Left kidney (tissue), 2 donors: ENCODE measurements around the gene HSP90AB1. TPM values are rescaled to one million over a fixed set of nuclear protein-coding genes. Genes with fewer than 3 reads are reported as not detected.
A peak's percentile ranks its signal among the peaks of the same experiment; 100 is the strongest.

Source experiments
- DNase-seq: peaks from one replicate; pipeline ENCODE4 v3.0.0-alpha.2; 2013
- polyA plus RNA-seq: library from polyadenylated mRNA; unstranded; fragments of 120-200 nt; gene quantifications from one replicate; pipeline ENCODE4 v1.2.1, GENCODE V29; 2013; ENCODE audit not compliant: insufficient read length

HSP90AB1 gene
- polyA plus RNA-seq, 1 donor: 1,241 TPM

GRCh38 chr6:44266347-44266746 lies 19.4 kb downstream of the HSP90AB1 start:
- DNase-seq: no peak

GRCh38 chr6:44267252-44267651 lies 20.4 kb downstream of the HSP90AB1 start:
- DNase-seq: no peak

DNA sequence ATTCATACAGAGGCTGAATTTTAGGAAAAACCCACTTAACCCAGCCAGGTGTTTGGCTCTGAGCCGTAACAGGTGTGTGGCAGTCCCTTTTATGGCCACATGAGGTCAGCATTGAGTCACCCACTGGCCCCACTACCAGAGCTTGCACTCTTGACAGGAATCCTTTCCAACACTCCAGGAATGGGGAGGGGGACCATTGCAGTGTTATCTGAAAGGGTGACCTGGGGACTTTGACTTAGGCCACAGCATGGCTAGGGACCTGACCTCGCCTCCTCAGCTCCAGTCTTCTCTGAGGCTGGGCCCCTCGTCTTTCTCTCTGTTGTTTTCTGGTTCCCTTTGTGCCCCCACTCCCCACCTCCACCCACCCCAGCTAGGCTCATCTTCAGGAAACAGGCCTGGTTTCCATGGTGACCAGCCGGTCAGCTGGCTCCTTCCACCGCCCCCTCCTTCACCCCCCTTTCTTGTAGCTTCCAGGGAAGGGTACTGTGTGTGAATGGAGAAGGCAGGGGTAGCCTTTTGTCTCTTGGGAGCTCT lies 21.3 kb downstream of the HSP90AB1 start:
- peak; percentile 62 for DNase-seq

DNA sequence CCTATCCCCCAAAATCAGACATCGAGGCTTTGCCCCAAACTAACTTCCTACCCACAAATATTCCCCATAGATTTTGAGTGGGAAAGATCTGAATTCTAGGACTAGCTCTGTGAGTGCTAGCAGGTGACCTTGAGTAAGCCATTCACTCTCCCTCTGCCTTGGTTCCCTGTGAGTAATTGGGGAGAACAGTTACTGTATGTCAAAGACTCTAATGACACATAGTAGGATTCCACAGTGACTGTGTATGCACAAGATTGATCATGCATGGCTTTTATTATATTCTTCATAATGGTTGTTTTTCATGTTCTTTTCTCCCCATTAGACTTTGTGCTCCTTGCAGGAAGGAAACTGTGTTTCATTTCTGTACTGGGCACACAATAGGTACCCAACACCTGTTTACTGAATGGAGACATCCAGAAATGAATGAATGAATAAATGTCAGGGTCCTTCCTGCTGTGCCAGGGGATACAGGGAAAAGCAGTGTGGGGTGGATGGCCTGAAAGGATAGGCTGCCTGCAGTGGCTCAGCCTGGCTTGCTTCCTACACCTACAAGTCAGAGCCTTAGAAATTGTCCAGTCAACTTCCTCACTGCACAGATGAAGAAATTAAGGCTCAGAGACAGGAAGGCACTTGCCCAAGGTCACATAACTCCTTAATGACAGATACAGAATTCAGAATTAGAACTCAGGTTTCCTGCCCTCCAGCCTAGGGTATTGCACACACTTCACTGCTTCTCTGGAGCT lies 22.4 kb downstream of the HSP90AB1 start:
- no peak for DNase-seq

DNA sequence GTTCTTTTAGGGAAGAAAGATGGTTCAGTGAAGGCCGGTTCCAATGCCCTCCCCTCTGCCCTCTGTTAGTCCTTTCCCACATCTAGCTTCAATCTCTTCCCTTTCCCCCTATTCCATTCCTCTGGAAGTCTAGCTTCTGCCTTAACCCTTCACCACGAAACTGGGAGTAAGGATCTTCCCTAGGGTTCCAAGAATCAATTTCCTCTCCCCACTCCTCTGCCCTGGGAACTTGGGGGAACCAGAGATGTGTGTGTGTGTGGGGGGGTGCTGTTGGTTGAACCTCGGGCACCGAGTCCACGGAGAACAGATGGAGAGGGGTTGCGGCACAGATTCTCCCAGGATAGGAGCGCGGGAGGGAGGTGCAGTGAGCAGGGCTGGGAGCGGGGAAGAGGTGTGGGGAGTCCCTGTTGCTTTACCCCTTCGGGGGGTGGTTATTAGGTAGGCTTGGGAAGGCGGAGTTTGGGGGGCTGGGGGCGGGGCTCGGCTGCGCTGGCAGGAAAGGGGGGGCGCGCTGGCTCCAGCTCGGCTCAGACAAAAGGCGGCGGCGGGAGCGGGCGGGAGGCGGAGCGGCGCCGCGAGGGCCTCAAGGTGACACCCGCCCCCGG lies 23.1 kb downstream of the HSP90AB1 start, which contains the start of gene TMEM151B:
Gene TMEM151B, plus strand, starts transcription at position 530 of the 605 bp plus-strand sequence. CDS start 293 bp downstream, outside the sequence.
- DNase-seq: no peak

GRCh38 chr6:44270526-44271405 lies 23.9 kb downstream of the HSP90AB1 start:
- DNase-seq: no peak

- no peak for DNase-seq
These were observed 24.5 kb downstream of the HSP90AB1 start for GRCh38 chr6:44271406-44271723.

GRCh38 chr6:44271914-44272313 lies 25.0 kb downstream of the HSP90AB1 start:
- no peak for DNase-seq

DNA sequence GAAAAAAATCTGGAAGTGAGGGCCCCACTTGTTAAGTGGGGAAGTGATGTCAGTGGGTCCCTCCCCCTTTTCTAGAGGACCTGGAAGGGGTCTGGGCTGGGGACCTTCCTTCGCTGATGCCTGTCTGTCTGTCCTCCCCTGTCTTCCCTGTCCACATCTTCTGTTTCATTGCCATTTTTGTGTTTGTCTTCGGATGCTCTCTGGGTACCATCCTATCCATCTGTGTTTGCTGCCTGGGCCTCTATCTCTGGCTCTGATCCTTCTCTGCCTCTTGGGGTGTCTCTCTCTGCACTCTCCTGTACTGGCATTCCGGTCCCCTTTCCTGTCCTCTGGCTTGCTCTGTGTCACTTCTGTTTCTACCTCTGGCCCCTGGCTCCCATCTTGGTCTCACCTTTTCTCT lies 25.6 kb downstream of the HSP90AB1 start:
- no peak for DNase-seq

- DNase-seq: no peak
These were observed 26.2 kb downstream of the HSP90AB1 start for GRCh38 chr6:44272999-44273566.

- DNase-seq: no peak
These were observed 26.7 kb downstream of the HSP90AB1 start for GRCh38 chr6:44273617-44274016.

DNA sequence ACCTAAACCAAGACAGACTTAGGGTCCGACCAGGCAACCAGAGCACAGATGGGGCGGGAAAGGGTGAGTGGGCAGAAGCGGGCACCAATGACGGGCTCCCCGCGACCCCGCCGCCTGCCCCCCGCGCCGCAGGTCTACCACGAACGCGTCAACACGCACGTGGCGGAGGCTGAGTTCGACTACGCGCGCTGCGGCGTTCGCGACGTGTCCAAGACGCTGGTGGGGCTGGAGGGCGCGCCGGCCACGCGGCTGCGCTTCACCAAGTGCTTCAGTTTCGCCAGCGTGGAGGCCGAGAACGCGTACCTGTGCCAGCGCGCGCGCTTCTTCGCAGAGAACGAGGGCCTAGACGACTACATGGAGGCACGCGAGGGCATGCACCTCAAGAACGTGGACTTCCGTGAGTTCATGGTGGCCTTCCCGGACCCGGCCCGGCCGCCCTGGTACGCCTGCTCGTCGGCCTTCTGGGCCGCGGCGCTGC lies 28.4 kb downstream of the HSP90AB1 start:
- no peak for DNase-seq

GRCh38 chr6:44275749-44276648 lies 29.1 kb downstream of the HSP90AB1 start:
- no peak for DNase-seq

- no peak for DNase-seq
These were observed 30.1 kb downstream of the HSP90AB1 start for GRCh38 chr6:44276667-44277640.

- no peak for DNase-seq
These were observed 30.9 kb downstream of the HSP90AB1 start for GRCh38 chr6:44277763-44278162.

GRCh38 chr6:44278315-44278714 lies 31.4 kb downstream of the HSP90AB1 start:
- DNase-seq: no peak

GRCh38 chr6:44278774-44279697 lies 32.1 kb downstream of the HSP90AB1 start:
- no peak for DNase-seq

DNA sequence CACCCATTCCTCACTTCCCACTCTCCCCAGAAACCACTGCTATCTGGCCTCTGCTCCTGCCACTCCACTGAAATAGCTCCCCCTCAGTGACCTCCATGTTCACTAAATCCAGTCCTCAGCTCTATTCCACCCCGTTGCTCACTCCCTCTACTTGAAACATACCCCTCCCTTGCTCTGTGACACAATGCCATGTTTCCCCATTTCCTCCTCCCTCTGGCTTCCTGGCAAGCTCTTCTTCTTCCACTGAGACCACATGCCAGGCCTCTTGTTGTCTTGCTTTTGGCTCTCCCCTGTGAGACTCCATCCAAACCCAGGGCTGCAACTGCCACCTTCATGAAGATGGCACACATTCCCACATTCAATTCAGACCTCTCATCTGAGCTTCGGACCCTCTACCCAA lies 37.2 kb downstream of the HSP90AB1 start:
- no peak for DNase-seq

DNA sequence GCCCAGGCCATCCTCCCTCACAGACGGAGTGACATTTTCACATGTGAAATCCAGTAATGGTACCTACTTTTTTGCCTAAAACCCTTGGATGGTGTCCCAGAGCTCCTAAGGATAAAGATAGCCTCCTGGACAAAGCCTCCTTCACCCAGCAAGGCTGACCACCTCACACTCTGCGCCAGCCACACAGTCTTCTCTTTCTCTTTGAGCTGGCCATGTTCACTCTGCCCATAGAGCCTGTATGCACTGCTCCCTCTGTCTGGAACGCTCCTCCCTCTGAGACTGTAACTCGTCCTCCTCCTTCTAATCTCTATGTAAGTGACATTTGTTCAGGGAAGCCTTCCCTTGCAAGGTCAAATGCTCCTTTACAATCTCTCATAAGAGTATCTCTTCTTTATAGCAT lies 38.0 kb downstream of the HSP90AB1 start:
- no peak for DNase-seq
